Calu3 (cell line): Measurements from ENCODE around the gene PRRG1. TPM values are rescaled to one million over a fixed set of nuclear protein-coding genes. Genes with fewer than 3 reads are reported as not detected.

ENCODE experiments used
- BruUV-seq: library from RNA; stranded (reverse); fragments of 400-500 nt; replicated peaks from 2 replicates; lab custom pipeline; 2021; lab: Mats Ljungman, UMichigan
- CTCF ChIA-PET: fragments of 300-600 bp; sonication (Branson Sonifier 250); formaldehyde crosslinking; loops from one replicate; lab custom pipeline; 2022; ENCODE audit warnings: antibody characterized with exemption; lab: Charles Lee
- DNase-seq: peaks from one replicate; pipeline ENCODE4 v3.0.0; 2022
- H3K27ac Mint-ChIP-seq: one replicate; pipeline ENCODE4 v1.8.0; 2022; ENCODE audit warnings: mixed read lengths; ENCODE audit not compliant: unreplicated experiment
- H3K27me3 Mint-ChIP-seq: one replicate; pipeline ENCODE4 v1.8.0; 2022; ENCODE audit warnings: mixed read lengths; ENCODE audit not compliant: unreplicated experiment
- H3K36me3 Mint-ChIP-seq: one replicate; pipeline ENCODE4 v1.8.0; 2022; ENCODE audit warnings: mild to moderate bottlenecking, moderate library complexity, mixed read lengths; ENCODE audit not compliant: insufficient read depth, unreplicated experiment
- H3K4me1 Mint-ChIP-seq: one replicate; pipeline ENCODE4 v1.8.0; 2022; ENCODE audit warnings: mild to moderate bottlenecking, low read depth, mixed read lengths; ENCODE audit not compliant: unreplicated experiment
- H3K4me3 Mint-ChIP-seq: one replicate; pipeline ENCODE4 v1.8.0; 2022; ENCODE audit warnings: mild to moderate bottlenecking, low read depth, moderate library complexity, mixed read lengths; ENCODE audit not compliant: unreplicated experiment
- H3K9me3 Mint-ChIP-seq: one replicate; pipeline ENCODE4 v1.8.0; 2022; ENCODE audit warnings: low read depth, mixed read lengths; ENCODE audit not compliant: unreplicated experiment
- intact Hi-C: fragments of 100-400 bp; cut with micrococcal nuclease; formaldehyde crosslinking; loops from one replicate; pipeline ENCODE4 v1.10.0; 2022; ENCODE audit not compliant: unreplicated experiment
- total RNA-seq: library from RNA; stranded (reverse); gene quantifications from 2 replicates; pipeline ENCODE4 v1.2.3, GENCODE V29; 2022
- TF ChIP-seq, protein P1 (sequence below): fragments of 200-600 bp; IDR thresholded peaks from one replicate; pipeline ENCODE4 v1.8.0; 2022; ENCODE audit warnings: antibody characterized with exemption; ENCODE audit not compliant: unreplicated experiment

Gene PRRG1
- total RNA-seq, 1 experiment from 2014 or later, result 26.1 TPM

DNA sequence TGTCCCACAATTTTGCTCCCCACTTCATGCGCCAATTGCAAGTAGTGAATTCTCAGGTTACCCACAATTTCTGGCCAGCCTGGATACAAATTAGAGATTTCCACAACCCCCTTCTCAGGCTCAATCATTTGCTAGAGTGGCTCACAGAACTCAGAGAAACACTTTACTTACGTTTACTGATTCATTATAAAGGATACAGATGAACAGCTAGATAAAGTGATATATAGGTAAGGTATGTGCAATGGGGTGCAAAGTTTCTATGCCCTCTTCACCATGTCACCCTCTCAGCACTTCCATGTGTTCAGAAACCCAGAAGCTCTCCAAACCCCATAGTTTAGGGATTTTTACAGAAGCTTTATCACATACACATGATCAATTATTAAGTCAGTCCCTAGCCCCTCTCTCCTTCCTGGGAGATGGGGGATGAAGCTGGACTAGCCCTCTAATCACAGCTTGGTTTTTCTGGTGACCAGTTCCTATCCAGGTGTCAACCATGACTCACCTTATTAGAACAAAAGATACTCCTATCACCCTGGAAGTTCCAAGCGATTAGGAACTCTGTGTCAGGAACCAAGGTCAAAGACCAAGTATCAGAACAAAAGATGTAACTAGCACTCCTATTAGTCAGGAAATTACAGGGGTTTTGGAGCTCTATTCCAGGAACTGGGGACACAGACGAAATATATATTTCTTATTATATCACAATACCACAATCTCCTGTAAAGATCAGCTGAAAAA is 33.5 kb upstream of the PRRG1 start:
- Mint-ChIP-seq H3K9me3 (no peaks in the 10 kb centered on the region), H3K27me3 (no peaks in the 10 kb centered on the region), H3K27ac (peak overlapping the region; percentile 72), H3K4me1 (peaks cover 44% of the 10 kb centered on the region), H3K36me3 (no peaks in the 10 kb centered on the region), H3K4me3 (peak overlapping the region; percentile 22)
- no peak for DNase-seq
- CTCF ChIA-PET, result no interaction called here
- intact Hi-C loops, result no loop called here
- BruUV-seq, result no TSS peak
- TF ChIP-seq, protein P1, sequence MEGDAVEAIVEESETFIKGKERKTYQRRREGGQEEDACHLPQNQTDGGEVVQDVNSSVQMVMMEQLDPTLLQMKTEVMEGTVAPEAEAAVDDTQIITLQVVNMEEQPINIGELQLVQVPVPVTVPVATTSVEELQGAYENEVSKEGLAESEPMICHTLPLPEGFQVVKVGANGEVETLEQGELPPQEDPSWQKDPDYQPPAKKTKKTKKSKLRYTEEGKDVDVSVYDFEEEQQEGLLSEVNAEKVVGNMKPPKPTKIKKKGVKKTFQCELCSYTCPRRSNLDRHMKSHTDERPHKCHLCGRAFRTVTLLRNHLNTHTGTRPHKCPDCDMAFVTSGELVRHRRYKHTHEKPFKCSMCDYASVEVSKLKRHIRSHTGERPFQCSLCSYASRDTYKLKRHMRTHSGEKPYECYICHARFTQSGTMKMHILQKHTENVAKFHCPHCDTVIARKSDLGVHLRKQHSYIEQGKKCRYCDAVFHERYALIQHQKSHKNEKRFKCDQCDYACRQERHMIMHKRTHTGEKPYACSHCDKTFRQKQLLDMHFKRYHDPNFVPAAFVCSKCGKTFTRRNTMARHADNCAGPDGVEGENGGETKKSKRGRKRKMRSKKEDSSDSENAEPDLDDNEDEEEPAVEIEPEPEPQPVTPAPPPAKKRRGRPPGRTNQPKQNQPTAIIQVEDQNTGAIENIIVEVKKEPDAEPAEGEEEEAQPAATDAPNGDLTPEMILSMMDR, result no peak

DNA sequence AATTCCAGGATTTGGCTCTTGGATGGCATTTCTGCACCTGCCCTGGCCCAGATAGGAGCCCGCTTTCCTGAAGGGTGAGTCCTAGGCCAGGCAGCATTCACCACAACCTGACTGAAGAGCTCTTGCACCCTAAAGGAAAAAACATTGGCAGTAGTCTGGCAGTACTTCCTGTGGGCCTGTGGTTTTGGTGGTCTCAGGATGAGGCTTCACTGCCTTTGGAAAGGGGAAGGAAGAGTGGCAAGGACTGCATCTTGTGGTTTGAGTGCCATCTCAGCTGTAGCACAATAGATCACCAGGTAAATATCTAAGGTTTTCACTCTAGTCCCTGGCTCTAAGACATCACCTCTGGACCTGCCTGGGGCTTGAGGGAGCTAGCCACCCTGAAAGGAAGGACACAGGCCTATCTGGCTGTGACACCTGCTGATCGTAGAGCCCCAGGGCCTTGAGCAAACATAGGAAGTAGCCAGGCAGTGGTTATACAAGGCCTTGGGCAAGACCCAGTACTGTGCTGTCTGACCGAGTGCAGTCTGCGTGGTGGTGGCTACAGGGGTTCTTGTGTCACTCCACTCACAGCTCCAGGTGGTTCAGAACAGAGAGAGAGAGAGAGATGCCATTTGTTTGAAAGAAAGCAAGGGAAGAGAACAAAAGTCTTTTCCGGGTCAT is 28.5 kb upstream of the PRRG1 start:
- Mint-ChIP-seq H3K27me3 (no peaks in the 10 kb centered on the region), H3K9me3 (peaks cover 3% of the 10 kb centered on the region), H3K27ac (no peak overlapping the region), H3K36me3 (no peaks in the 10 kb centered on the region), H3K4me3 (no peak overlapping the region), H3K4me1 (peaks cover 22% of the 10 kb centered on the region)
- TF ChIP-seq, protein P1, result no peak
- intact Hi-C loops, result no loop called here
- BruUV-seq, result no TSS peak
- no peak for DNase-seq
- CTCF ChIA-PET, result no interaction called here

DNA sequence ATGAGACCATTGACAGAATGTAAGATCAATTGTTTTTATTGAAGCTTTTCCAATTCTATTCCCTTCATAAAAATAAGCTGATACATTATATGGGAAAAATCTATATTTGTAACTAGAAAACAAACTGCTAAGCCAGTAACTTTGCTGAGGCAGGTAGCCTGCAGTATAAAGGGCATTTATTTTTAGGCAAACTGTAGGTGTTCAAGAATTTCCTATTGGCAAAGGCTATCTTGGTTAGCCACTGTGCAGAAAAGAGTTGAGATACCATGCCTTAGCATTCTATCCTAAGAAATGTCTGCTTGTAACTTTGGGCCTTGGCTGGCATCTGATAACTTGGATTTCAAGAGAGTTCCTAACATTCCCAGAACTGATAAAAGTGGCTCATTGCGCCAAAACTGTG is 18.5 kb upstream of the PRRG1 start:
- intact Hi-C loops, result no loop called here
- BruUV-seq, result no TSS peak
- Mint-ChIP-seq H3K27ac (no peak overlapping the region), H3K4me1 (no peaks in the 10 kb centered on the region), H3K27me3 (no peaks in the 10 kb centered on the region), H3K9me3 (no peaks in the 10 kb centered on the region), H3K4me3 (no peak overlapping the region), H3K36me3 (no peaks in the 10 kb centered on the region)
- CTCF ChIA-PET, result no interaction called here
- no peak for DNase-seq
- TF ChIP-seq, protein P1, result no peak

DNA sequence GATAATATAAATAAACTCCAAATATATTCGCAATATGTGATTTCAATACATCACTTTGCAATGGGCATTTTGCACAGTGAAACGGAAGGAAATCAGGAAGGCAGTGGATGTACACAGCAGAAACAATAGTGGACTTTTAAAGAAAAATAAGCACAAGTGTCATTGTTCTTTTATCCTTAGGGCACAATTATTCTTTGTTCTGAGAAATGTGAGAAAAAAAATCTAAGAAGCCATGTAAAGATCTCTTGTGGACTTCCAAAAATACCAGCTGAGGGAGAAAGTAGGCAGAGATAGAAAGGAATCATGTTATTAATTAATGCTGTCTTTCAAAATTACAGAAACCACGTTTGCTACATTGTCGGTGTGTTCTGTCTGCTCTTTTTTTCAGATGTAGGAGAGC is 17.6 kb upstream of the PRRG1 start:
- no TSS peak for BruUV-seq

More for the DNA sequence above, 17.6 kb upstream of the PRRG1 start:
- no peak for DNase-seq
- no peaks in the 10 kb centered on the region for H3K27me3 Mint-ChIP-seq
- no peak overlapping the region for H3K4me3 Mint-ChIP-seq
- H3K4me1 Mint-ChIP-seq, result no peaks in the 10 kb centered on the region
- CTCF ChIA-PET, result no interaction called here
- H3K27ac Mint-ChIP-seq, result no peak overlapping the region
- intact Hi-C loops, result no loop called here
- no peaks in the 10 kb centered on the region for H3K9me3 Mint-ChIP-seq
- H3K36me3 Mint-ChIP-seq, result no peaks in the 10 kb centered on the region
- TF ChIP-seq, protein P1, result no peak
